Hematopoietic multipotent progenitor cell (in vitro differentiated cells): Measurements from ENCODE around the gene DNM3. TPM values are rescaled to one million over a fixed set of nuclear protein-coding genes. Genes with fewer than 3 reads are reported as not detected.
"Not testable (repeated sequence)": the region's sequence is repeated elsewhere in the genome, so short reads cannot be mapped to it uniquely, and the experiment has no call there.

Experiments used
- DNase-seq, 3 donors: peaks; one replicate each; pipeline ENCODE4 v3.0.0-alpha.2; 2011 to 2015; ENCODE audit warnings: low read depth in 2 of 3, low spot score in 2 of 3
- total RNA-seq: library from RNA; depleted of rRNA; stranded (reverse); fragments of >200 nt; gene quantifications from one replicate; pipeline ENCODE4 v1.2.3, GENCODE V29; 2012

DNM3 gene
- total RNA-seq, 1 donor: 4.0 TPM

GRCh38 chr1:172005856-172006255 is 164.6 kb downstream of the DNM3 start:
- no peak for DNase-seq

GRCh38 chr1:172006660-172007059 is 165.4 kb downstream of the DNM3 start:
- no peak for DNase-seq

- no peak for DNase-seq
Measured at GRCh38 chr1:172018727-172019311, 177.5 kb downstream of the DNM3 start.

- DNase-seq: no peak
Measured at GRCh38 chr1:172019976-172020375, 178.7 kb downstream of the DNM3 start.

GRCh38 chr1:172024516-172024915 is 183.2 kb downstream of the DNM3 start:
- DNase-seq: no peak

GRCh38 chr1:172024944-172025738 is 183.8 kb downstream of the DNM3 start:
- not testable (repeated sequence) for DNase-seq

- no peak for DNase-seq
Measured at GRCh38 chr1:172040466-172040865, 199.2 kb downstream of the DNM3 start.

GRCh38 chr1:172041102-172041501 is 199.8 kb downstream of the DNM3 start:
- DNase-seq: no peak

- no peak for DNase-seq
Measured at GRCh38 chr1:172041742-172042141, 200.4 kb downstream of the DNM3 start.

- no peak for DNase-seq
Measured at GRCh38 chr1:172043900-172044299, 202.6 kb downstream of the DNM3 start.

GRCh38 chr1:172051898-172052297 is 210.6 kb downstream of the DNM3 start:
- no peak for DNase-seq

GRCh38 chr1:172054172-172054571 is 212.9 kb downstream of the DNM3 start:
- DNase-seq: no peak

- DNase-seq: not testable (repeated sequence)
Measured at GRCh38 chr1:172055816-172056419, 214.6 kb downstream of the DNM3 start.

- no peak for DNase-seq
Measured at GRCh38 chr1:172068334-172068733, 227.0 kb downstream of the DNM3 start.

GRCh38 chr1:172069051-172069450 is 227.8 kb downstream of the DNM3 start:
- no peak for DNase-seq

- DNase-seq: no peak
Measured at GRCh38 chr1:172069534-172069933, 228.2 kb downstream of the DNM3 start.

GRCh38 chr1:172070055-172070454 is 228.8 kb downstream of the DNM3 start:
- DNase-seq: no peak

GRCh38 chr1:172071746-172072145 is 230.4 kb downstream of the DNM3 start:
- no peak for DNase-seq

GRCh38 chr1:172079859-172080258 is 238.6 kb downstream of the DNM3 start:
- not testable (repeated sequence) for DNase-seq

GRCh38 chr1:172083191-172083590 is 241.9 kb downstream of the DNM3 start:
- DNase-seq: no peak

GRCh38 chr1:172084876-172085275 is 243.6 kb downstream of the DNM3 start:
- no peak for DNase-seq

- DNase-seq: no peak
Measured at GRCh38 chr1:172085317-172085716, 244.0 kb downstream of the DNM3 start.
